GM23338 (cell line): ENCODE results near the gene H2BK1.

ENCODE experiments used
- EZH2 ChIP-seq: fragments of 200-600 bp; sonication (generic); IDR thresholded peaks from one replicate; pipeline ENCODE4 v1.8.0; 2017; ENCODE audit warnings: antibody characterized with exemption, mild to moderate bottlenecking, low read depth; ENCODE audit not compliant: unreplicated experiment
- POLR2AphosphoS5 ChIP-seq: IDR thresholded peaks from 2 replicates; pipeline ENCODE4 v1.6.1; 2016; ENCODE audit warnings: antibody characterized with exemption, low read depth
- TF ChIP-seq, protein P1 (sequence below), 2 experiments: fragments of 200-600 bp in 1 of 2; sonication (generic) in 1 of 2; conservative IDR thresholded peaks; 2 replicates each; pipeline versions ENCODE4 v1.5.1 to v1.6.1; 2016 to 2017; ENCODE audit warnings: antibody characterized with exemption in 2 of 2, low read depth in 2 of 2, mild to moderate bottlenecking in 2 of 2, moderate library complexity in 1 of 2
- TF ChIP-seq, protein P2 (sequence below): IDR thresholded peaks from one replicate; pipeline ENCODE4 v1.6.1; 2018; ENCODE audit warnings: antibody characterized with exemption; ENCODE audit not compliant: unreplicated experiment

DNA sequence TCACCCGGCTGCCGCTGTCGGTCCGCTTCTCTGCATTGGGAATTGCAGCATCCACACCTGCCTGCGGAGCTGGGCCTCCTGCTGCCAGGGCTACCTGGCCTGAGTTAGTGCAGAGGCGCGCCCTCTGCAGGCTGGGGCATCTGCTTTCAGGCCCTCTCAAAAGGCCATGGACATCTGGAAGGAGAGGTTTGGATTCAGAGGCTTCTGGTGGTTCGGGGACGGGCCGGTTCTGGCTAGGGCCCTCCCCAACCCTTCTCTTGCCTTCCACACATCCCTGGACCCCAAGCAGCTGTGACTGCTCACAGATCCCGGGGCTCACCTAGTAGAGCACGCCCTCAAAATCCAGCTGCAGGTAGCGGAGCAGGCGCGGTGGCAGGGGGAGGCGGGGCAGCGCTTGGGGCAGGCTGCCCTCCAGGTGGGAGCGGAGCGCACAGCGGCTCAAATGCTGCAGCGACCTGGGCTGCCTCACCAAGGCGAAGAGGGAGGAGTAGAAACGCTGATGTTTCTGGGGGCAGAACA lies 34.4 kb downstream of the H2BK1 start:
- TF ChIP-seq, protein P1, sequence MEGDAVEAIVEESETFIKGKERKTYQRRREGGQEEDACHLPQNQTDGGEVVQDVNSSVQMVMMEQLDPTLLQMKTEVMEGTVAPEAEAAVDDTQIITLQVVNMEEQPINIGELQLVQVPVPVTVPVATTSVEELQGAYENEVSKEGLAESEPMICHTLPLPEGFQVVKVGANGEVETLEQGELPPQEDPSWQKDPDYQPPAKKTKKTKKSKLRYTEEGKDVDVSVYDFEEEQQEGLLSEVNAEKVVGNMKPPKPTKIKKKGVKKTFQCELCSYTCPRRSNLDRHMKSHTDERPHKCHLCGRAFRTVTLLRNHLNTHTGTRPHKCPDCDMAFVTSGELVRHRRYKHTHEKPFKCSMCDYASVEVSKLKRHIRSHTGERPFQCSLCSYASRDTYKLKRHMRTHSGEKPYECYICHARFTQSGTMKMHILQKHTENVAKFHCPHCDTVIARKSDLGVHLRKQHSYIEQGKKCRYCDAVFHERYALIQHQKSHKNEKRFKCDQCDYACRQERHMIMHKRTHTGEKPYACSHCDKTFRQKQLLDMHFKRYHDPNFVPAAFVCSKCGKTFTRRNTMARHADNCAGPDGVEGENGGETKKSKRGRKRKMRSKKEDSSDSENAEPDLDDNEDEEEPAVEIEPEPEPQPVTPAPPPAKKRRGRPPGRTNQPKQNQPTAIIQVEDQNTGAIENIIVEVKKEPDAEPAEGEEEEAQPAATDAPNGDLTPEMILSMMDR (conservative IDR thresholded peaks at IDR 0.05; ENCODE audit: low read depth in 2 of 2), result peak; percentile 58 to 68
- TF ChIP-seq, protein P2, sequence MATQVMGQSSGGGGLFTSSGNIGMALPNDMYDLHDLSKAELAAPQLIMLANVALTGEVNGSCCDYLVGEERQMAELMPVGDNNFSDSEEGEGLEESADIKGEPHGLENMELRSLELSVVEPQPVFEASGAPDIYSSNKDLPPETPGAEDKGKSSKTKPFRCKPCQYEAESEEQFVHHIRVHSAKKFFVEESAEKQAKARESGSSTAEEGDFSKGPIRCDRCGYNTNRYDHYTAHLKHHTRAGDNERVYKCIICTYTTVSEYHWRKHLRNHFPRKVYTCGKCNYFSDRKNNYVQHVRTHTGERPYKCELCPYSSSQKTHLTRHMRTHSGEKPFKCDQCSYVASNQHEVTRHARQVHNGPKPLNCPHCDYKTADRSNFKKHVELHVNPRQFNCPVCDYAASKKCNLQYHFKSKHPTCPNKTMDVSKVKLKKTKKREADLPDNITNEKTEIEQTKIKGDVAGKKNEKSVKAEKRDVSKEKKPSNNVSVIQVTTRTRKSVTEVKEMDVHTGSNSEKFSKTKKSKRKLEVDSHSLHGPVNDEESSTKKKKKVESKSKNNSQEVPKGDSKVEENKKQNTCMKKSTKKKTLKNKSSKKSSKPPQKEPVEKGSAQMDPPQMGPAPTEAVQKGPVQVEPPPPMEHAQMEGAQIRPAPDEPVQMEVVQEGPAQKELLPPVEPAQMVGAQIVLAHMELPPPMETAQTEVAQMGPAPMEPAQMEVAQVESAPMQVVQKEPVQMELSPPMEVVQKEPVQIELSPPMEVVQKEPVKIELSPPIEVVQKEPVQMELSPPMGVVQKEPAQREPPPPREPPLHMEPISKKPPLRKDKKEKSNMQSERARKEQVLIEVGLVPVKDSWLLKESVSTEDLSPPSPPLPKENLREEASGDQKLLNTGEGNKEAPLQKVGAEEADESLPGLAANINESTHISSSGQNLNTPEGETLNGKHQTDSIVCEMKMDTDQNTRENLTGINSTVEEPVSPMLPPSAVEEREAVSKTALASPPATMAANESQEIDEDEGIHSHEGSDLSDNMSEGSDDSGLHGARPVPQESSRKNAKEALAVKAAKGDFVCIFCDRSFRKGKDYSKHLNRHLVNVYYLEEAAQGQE, result no peak
- no peak for TF ChIP-seq EZH2
- TF ChIP-seq POLR2AphosphoS5, result no peak
